ENCODE measurements around the gene GMCL1.

DNA sequence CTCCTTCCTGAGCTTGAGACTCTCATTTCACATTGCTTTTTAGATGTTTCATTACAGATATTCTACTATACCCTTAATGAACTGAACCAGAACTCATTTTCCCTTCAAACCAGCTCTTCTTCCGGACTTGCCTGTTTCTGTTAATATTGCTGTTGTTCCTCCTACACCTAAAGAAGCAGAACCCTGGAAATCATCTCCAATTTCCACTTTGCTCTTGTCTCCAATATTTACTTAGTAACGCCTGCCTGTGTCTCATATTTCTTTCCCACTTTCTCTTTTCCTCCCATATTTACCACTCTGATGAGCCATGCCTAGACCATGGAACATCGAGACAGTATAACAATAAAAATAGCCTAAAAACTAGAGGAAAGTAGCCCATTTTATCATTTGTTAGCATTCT lies 17.9 kb upstream of the GMCL1 start:
- TF ChIP-seq EP300 (IDR thresholded peaks at IDR 0.05) = no peak
- no peak for TF ChIP-seq POLR2A (IDR thresholded peaks at IDR 0.05)
